SW 1271 (cell line): ENCODE results near the gene PIGV.

Experiments used
- DNase-seq, 2 experiments: peaks; one replicate each; lab custom pipeline; 2025; lab: John Stamatoyannopoulos, UW

The PIGV gene

DNA sequence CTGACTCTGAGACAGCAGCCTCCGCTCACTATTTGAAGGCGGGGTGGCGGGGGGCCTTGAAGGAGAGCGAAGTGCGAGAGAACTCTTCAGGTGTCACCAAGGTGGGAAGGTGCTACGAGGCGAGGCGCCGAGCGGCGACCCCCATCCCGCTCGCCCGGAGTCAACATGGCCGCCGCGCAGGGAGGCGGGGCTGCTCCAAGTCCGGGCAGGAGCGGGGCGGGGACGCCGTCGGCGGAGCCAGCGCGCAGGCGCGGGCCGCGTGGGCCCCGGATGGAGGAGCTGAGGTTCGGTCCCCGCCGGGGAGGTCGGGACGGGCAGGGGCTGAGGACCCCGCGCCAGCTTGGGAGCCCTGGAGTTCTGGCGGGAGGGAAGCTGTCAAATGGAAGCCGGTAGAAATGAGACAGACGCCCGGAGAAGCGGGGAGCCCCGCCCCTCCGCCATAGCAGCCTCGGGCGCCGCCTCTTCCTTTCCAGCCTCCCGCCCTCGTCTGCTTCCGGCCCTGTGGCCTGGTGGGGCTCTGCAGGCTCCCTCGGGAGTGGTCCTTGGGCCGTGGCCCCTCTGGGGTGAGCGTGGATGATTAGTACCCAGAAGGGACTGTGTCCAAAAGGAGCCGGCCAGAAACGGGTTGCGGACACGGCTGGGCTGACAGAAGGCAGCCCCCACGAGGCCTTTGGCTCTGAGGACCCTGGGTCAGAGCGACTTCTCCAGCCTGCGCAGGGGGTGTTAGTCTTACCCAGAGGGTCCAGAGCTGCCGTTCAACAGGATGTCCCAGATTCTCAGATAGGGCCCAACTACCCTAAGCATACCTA lies at the start of gene PIGV:
Gene PIGV (plus strand): TSS at position 245 of the 809 bp plus-strand sequence. CDS start 2,866 bp downstream, outside the sequence.
- DNase-seq = peak; percentile 52 to 75

DNA sequence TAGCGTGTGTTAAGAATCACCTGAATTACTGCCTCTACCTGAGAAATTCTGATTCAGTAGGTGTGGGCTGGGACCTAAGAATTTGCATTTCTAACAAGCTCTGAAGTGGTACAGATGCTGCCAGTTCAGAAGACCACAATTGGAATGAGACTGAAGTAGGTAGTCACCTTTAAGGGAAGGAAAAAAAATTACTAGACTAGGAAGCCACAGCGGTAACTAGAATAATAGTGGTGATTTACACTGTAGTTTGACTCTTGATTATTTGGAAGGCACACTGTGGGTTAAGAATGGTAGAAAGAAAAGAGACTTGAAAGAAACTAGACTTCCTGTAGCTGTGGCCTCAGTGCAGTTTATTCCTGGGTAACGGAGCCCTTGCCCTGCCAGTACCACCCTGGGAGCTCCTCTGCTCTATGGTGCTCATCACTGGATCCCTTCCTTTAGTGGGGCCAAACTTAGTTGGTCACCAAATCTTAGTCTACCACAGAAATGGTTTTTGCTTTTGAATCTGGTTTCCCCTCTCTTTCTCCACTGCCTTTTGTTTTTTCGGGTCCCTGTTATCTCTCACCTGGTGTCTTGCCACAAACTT lies 48.3 kb upstream of the PIGV start:
- no peak for DNase-seq

DNA sequence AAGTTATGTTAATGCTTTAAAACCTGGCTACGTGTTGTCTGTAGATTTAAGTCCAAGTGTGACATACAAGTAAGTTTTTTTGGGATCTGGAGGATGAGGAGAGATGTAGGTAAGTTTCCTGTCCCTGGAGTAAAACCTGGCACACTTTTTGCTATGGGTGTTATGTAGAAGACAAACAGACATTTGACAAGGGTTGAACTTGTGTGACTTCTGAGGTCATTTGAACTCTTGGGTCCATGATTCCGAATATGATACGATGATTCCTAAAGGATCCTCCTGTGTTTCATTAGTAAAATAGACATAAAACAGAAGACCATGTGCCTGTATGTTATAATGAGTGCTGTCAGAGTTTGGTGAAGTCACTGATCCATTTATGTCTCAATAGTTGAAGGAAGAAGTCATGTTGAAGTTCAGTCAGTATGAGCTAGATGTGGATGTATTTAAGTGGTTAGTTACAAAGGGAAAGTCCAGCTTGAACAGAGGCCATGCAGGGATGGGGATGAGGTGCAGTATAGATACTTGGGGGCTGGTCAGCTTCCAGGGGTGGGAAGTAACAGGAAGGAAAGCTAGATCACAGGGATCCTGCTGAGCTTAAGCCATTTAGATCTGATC lies 47.6 kb upstream of the PIGV start:
- no peak for DNase-seq

DNA sequence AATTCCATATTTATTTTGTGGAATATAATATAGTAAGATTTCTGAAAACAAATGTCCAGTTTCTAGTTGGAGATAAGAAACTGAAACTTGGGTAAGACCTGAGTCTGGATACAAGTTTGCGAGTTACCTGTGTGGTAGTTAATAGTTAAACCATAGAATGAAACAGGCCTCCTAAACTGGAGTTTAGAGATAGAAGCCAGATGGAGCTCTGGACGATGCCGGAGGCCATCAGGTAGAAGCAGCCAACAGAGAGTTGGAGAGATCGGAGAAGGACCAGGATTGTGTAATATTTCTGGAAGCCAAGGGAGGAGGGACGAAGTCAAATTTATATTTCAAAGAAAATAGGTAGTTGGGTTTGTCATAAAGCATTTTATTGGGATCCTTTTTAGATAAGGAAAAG lies 46.8 kb upstream of the PIGV start:
- DNase-seq = no peak

DNA sequence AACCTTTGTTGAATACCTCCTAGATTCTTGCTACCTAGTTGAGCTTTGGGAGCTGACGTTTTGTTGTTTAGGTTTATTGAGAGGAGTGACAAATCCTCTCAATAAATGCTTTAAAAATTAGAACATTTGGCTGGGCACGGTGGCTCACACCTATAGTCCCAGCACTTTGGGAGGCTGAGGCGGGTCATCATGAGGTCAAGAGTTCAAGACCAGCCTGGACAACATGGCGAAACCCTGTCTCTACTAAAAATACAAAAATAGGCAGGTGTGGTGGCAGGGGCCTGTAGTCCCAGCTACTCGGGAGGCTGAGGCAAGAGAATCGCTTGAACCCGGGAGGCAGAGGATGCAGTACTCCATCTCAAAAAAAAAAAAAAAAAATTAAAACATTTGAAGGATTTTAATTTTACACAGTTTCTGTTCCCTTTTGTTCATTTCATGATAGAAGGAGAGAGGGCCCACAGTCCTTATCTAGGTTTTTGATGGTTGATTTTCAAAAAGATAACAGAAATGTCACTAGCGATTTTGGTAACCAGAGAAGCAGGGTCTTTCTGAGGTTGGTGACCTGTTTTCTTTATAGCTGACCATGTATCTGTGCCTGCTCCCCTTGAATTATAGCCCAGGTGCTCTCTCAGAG lies 44.2 kb upstream of the PIGV start:
- no peak for DNase-seq

DNA sequence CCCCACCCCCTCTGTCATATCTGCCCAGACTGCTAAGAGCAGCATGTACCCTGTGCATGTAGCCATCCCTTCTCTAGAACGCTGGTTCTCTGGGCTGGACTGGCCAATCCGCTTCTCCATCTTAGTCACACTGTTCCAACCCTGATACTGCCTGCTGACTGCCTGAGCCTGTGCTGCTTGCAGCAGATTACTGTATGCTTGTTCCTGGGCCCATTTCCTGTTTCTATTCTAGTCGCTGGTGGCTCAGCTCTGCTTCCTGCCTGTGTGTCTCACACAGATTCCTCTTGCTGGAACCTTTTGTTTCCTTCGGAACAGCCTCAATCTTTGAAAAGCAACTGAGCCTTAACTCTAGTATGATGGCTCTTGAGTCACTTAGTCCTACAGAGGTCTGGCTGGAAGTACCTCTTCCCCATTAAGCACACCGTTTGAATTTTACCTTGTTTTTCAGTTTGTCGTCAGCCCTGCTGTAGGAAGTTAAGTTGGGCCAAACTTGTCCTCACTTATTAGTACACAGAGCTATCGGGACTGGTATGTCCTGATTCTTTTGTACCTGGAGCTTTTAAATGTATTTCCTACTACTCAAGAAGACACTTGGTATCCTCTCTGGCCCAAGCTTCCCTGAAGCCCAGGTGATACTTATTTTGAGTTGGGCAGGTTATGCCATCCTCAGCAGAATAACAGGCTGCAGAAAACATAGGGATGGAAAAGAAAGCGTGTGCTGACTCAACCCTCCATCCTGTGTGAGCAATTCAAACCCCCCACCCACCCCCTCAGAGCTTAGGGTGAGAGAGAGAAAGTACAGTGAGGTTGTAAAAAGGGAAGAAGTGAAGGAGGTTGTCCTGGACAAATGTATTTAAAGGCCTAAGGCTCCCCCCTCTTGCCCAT lies 43.4 kb upstream of the PIGV start:
- peak; percentile 82 to 95 for DNase-seq

DNA sequence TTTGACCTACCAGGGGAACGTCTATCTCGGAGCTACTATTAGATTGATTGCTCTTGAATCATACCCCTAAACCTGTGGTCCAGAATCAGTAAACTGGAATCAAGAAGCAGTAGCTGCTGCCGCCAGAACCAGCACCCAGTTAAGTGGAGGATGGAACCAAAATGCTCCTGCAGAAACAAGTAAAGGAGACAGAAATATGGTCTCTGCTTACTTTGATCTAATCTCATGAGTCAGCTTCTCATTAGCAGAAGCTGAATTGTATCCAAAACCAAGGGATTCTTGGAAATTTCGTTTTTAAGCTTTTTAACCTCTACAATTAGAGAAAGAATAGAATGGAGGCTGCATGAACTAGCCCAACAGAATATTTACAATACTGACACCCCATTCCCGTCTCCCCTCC lies 42.6 kb upstream of the PIGV start:
- DNase-seq = no peak

DNA sequence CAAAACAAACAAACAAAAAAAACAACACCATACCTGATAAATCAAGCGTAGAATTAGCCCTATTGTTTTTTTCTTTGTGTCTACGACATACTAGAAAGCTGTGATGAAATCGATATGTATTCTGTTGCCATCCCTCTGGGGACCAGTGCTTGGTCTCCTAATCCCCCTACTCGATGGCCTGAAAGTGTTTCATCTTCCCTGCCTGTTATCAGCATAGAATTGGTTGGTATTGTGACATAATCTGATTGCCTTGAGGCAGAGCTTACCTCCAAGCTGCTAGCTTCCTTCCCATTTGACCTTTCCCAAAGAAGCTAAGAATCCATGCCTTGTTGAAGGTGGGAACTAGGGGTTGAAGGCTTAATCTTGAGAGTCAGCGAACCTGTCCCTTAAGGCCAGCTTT lies 40.7 kb upstream of the PIGV start:
- DNase-seq = no peak

DNA sequence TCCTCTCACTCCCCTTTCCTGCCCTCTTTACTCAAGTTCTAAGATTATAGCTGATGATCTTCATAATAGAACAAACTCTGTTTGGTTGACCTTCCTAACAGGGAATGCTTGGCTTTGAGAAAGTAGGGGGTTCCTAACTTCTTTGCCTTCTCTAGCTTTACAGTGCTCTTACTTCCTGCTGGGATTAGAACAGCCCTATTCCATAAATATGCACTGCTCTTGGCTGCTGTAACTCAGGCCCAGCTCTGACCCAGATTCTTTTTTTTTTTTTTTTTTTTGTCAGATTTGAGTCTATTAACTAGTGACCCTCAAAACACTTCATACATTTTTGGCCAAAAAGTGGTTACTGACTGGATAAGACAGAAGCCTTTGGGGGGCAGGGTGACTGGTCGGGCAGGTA lies 39.4 kb upstream of the PIGV start:
- no peak for DNase-seq

DNA sequence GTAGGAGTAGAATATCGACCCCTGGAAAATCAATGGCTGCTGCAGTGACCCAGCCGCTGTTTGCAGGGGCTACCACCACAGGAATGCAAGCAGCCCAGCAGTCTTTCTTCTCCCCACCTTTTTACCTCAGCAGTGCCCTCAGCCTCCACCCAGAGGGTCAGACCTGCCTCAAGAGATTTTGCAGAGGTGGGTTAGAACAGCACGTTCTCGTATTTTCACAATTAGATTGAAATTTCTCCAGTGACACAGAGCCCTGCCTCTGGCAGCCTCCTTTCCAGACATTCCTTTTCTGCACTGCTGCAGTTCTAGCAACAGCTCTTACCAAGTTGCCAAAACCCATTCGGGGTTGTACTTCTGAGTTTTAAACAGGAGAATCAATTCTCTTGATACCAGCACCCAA lies 38.3 kb upstream of the PIGV start:
- DNase-seq = no peak

DNA sequence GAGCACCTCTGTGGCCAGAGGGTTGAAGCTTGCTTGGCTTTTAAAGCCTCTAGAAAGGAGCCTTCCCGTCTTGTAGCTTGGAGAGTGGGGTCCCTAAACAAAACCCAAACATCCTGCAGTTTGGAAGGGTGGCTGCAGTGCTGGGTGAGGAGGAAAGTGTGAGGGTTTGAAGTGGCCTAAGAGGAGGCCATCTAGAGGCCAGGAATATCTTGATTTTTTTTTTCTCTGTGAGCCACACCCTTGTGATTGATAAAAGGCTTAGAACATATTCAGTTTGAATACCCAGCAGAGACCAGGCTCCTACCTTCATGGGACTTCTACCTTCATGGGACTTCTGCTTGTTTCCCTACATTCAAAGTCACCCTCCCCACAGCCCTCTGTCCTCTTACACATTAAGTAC lies 37.3 kb upstream of the PIGV start:
- no peak for DNase-seq

DNA sequence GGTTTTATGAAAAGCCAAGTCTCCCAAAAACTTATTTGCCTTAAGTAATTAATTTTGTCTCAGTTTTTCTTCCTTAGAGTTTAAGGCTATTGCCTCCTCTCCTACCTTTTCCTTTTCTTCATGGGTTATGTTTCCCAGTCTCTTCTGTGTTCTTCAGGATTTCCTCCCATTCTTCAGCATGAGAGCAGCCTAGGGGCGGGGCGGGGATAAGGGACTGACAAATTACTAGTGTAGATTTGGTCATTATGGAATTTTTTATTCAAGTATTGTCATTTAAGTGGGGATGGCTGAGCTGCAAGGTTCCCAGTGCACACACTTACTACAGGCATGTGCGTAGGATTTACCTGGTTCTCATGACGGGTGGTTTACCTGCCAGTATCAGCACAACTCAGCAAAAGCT lies 35.2 kb upstream of the PIGV start:
- no peak for DNase-seq

DNA sequence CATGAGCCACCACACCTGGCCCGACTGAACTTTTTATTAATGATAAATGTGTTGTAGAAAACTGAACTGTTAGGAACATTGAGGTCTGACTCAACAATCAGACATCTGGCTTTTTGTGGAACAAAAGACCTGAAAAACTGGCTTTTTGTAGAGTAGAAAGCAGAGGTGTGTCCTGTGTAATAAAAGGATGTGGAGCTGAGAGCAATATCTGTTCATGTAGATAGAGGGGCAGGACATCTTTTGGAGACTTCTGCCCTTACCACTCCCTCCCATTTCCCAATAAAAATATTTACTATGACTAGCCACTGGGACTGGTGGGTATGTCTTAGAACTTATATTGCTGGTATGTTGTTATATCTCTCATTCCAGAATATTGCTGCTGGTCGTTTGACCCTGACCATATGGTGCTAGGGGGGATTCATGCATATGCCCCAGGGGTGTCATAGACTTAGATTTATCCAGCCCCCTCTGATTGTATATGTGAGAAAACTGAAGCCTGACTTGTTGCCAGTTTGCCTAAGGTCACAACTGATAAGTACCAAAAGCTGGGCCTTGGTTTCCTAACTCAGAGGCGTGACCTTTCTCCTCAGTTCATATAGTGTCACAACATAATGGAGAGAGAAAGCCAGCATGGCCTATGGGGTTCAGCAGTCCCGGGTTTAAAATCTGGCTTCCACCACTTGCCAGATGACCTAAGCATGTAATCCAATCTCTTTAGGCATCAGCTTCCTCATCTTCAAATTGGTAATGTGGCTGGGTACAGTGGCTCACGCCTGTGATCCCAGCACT lies 33.5 kb upstream of the PIGV start:
- no peak for DNase-seq

DNA sequence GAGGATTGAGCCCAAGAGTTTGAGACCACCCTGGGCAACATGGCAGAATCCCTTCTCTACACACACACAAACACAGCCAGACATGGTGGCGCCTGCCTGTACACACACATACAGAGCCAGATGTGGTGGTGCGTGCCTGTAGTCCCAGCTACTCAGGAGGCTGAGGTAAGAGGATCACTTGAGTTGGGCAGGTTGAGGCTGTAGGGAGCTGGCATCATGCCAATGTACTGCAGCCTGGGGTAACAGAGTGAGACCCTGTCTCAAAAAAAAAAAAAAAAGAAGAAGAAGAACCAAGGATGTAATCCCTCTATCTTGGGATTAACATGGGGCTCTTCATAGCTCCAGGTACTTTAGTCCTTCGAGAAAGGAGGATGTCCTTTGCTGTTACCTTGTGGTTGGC lies 29.4 kb upstream of the PIGV start:
- no peak for DNase-seq

DNA sequence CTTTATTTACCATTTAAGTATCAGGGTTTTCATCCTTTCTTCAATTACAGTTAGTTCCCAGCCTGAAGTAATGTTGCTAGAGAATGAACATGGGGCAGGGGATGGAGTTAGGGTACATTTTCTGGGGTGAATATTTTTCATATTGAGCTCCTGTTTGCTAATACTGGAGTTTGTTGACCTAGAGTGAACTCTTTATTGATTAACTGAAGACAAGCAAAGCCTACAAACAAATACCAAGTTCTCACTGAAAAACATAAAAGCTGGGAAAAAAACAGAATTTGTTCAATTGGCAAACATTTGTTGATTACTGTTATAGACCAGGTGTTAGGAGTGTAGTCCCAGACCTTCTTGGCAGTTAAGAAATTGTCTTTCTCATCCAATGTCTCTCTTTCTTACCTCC lies 28.2 kb upstream of the PIGV start:
- DNase-seq = no peak

DNA sequence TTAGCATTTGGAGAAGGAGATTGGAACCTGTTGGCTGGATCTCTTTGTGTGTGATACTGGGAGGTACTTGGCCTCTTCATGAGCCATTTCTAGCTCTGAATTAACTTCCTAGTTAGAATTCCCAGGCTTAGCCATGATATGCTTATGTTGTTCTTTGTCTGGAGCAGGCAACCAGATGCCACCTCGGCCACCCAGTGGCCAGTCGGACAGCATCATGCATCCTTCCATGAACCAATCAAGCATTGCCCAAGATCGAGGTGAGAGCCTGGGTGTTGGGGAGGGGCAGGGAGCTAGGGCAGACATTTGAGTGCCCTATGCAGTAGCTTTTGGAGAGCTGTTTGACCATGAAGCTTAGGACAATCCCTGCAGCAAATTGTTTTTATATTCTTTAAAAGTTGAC lies 26.5 kb upstream of the PIGV start:
- DNase-seq = no peak

DNA sequence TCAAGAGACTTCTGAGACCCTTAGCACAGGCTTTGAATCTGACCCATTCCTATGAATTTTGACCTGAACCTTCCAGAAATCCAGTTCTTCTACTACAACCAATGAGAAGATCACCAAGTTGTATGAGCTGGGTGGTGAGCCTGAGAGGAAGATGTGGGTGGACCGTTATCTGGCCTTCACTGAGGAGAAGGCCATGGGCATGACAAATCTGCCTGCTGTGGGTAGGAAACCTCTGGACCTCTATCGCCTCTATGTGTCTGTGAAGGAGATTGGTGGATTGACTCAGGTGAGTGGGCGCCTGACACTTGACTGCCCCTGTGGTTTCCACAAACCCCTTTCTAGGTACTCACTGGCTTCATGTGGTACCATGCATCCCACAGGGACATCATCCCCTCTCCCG lies 20.0 kb upstream of the PIGV start:
- no peak for DNase-seq

DNA sequence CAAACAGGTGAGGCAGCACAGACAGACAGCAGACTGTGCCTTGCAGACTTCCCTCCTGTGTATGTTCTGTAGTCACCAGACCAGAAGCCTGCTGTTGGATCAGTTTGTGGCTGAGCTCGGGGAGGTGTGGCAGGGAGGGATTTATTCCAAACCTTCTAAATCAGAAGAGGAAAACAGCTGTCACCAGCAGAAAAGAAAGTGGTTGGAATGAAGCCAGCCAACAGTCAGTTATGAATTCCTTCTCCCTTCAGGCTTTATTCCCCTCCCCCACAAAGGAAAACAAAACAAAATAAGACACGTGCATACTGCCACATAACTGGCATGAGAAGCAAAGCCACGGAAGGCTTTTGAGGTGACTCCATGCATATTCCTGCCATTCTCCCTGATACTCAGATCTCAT lies 19.0 kb upstream of the PIGV start:
- DNase-seq = peak in 1 of 2 experiments; percentile 18

DNA sequence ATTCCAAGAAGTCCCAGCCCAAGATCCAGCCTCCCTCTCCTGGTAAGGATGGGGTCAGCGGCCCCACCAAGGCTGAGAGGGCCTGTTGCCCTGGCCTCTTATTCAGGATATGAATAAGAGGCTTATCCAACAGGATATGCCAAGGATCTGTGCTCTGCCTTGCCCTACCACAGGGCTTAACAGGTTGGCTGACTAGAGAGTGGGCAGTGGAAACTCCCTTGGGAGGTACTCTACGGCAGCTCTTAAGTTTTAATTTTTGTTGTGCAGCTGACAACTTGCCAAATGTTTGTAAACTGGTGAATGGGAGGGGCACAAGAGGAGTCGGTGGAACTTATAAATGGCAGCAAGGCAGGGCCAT lies 16.5 kb upstream of the PIGV start:
- no peak for DNase-seq

DNA sequence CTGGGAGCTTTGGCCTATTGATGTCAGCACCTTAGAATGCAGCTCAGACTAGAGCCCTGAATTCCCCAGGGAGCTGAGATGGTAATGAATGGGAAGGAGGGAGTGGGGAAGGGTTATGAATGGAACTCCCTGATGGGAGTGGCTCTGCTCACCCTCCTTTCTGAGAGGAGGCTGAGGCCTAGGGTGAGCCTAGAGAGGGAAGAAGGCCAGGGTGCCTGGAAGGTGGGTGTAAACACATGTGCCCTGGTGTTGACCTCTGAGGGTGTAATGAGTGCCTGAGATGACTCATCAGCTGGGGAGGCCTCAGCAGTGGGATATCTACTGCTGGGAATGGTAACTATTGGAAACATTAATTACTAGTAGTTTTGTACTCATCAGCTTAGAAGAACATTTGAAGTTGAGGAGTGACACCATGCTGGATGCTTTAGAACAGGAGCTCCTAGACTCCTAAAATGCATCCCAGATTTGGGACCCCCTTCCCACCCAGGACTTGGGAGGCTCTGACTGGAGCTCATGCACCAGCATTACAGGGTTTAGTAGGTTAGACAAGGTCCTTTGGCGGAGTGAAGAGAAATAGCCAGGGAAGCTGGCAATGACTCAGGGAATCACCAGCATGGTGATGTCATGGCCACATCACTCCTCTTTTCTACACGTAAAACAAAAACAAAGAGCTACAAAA lies 16.0 kb upstream of the PIGV start:
- peak; percentile 73 to 88 for DNase-seq

DNA sequence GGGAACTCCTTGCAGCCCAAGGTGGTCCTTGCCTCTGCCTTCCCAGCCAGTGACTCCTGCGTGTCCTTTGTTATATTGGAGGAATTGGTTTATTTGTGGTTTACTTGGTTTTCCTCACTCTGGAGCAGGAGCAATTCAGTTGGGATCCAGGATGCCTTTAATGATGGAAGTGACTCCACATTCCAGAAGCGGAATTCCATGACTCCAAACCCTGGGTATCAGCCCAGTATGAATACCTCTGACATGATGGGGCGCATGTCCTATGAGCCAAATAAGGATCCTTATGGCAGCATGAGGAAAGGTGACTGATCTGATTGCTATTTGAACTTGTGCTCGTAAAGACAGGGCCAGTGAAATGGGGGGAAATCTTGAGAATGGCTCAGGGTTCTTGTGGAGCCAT lies 15.1 kb upstream of the PIGV start:
- peak; percentile 60 to 79 for DNase-seq
